Measurements from ENCODE around the gene DYNLRB1.
"Not testable (repeated sequence)": the region's sequence is repeated elsewhere in the genome, so short reads cannot be mapped to it uniquely, and the experiment has no call there.

DYNLRB1 gene

GRCh38 chr20:34516247-34517113 is at the start of gene DYNLRB1:
Gene DYNLRB1, plus strand, starts transcription at chr20:34516422. Its CDS starts 37 bp downstream, at chr20:34516459.
- DNase-seq (ENCODE audit: low spot score) = peak; percentile 98

GRCh38 chr20:34468951-34469350 is 47.3 kb upstream of the DYNLRB1 start:
- no peak for DNase-seq (ENCODE audit: low spot score)

GRCh38 chr20:34472246-34472925 is 43.8 kb upstream of the DYNLRB1 start:
- DNase-seq (ENCODE audit: low spot score) = peak; percentile 17

GRCh38 chr20:34473262-34473883 is 42.8 kb upstream of the DYNLRB1 start:
- DNase-seq (ENCODE audit: low spot score) = peak; percentile 64

GRCh38 chr20:34475979-34476736 is 40.1 kb upstream of the DYNLRB1 start:
- peak; percentile 44 for DNase-seq (ENCODE audit: low spot score)

GRCh38 chr20:34479627-34480026 is 36.6 kb upstream of the DYNLRB1 start:
- no peak for DNase-seq (ENCODE audit: low spot score)

- DNase-seq (ENCODE audit: low spot score) = not testable (repeated sequence)
Measured at GRCh38 chr20:34482154-34482553, 34.1 kb upstream of the DYNLRB1 start.

GRCh38 chr20:34483585-34484220 is 32.5 kb upstream of the DYNLRB1 start:
- not testable (repeated sequence) for DNase-seq (ENCODE audit: low spot score)

GRCh38 chr20:34485068-34485634 is 31.1 kb upstream of the DYNLRB1 start:
- no peak for DNase-seq (ENCODE audit: low spot score)

- no peak for DNase-seq (ENCODE audit: low spot score)
Measured at GRCh38 chr20:34491226-34491931, 24.8 kb upstream of the DYNLRB1 start.

- DNase-seq (ENCODE audit: low spot score) = no peak
Measured at GRCh38 chr20:34491932-34492509, 24.2 kb upstream of the DYNLRB1 start.

- DNase-seq (ENCODE audit: low spot score) = no peak
Measured at GRCh38 chr20:34493646-34494045, 22.6 kb upstream of the DYNLRB1 start.

- no peak for DNase-seq (ENCODE audit: low spot score)
Measured at GRCh38 chr20:34495307-34495706, 20.9 kb upstream of the DYNLRB1 start.

- DNase-seq (ENCODE audit: low spot score) = no peak
Measured at GRCh38 chr20:34495916-34496315, 20.3 kb upstream of the DYNLRB1 start.

GRCh38 chr20:34497596-34497995 is 18.6 kb upstream of the DYNLRB1 start:
- not testable (repeated sequence) for DNase-seq (ENCODE audit: low spot score)

GRCh38 chr20:34500823-34501222 is 15.4 kb upstream of the DYNLRB1 start:
- DNase-seq (ENCODE audit: low spot score) = no peak

GRCh38 chr20:34506480-34506879 is 9.7 kb upstream of the DYNLRB1 start:
- peak; percentile 21 for DNase-seq (ENCODE audit: low spot score)

GRCh38 chr20:34507702-34508413 is 8.4 kb upstream of the DYNLRB1 start:
- peak; percentile 56 for DNase-seq (ENCODE audit: low spot score)

- peak; percentile 37 for DNase-seq (ENCODE audit: low spot score)
Measured at GRCh38 chr20:34510575-34510974, 5.6 kb upstream of the DYNLRB1 start.

Data from pons (tissue), 1 donor.